ENCODE measurements around the gene EXOSC2. TPM values are rescaled to one million over a fixed set of nuclear protein-coding genes. Genes with fewer than 3 reads are reported as not detected.

The EXOSC2 gene
- total and polyA plus RNA-seq, 2 of the 13 experiments (the other 11 are each of a cell fraction or from before 2014, with no cell fraction given), result 27.5 to 63.8 TPM

DNA sequence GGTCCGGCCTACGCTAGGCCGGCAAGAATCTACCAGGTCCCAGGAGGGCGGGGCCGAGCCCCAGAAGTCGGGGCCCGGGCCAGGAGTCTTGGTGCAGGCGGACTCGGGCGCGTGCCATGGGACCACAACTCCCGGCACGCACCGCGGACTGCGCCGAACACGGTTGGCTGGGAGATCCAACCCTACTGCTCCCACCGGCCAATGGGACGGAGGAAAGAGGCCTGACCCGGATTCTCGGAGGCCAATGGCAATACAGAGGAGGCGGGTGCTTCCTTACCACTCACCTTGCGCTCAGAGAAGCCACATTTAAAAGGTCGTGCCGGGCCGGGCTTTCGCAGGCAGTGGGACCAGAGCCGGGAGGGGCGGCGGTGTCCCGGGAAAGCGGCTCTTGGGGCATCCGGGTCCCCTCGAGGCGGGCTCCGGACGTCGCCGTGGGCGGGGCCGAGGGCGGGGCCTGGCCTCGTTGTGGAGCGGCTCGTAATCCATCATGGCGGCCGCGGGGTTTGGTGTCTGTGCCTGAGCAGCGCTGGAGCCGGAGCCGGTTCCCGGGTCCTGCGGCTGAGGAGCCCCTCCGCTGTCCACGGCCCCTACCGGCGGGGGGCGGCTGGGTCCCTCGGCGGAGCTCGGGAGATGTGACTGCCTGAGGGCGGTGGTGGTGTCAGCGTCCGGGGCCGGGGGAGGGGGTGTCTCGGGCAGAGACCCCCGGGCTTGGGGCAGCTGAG lies 19.1 kb downstream of the EXOSC2 start (continued):
- TF ChIP-seq ZNF543 (CRISPR knock-in tag; IDR thresholded peaks at IDR 0.05) (0 out of 2 replicates have a peak, but pooled peaks have one; percentile 25), SP2 (CRISPR knock-in tag; IDR thresholded peaks at IDR 0.05) (peak; percentile 97), TCF7L2 (IDR thresholded peaks at IDR 0.05; ENCODE audit: low read depth, low read length) (no peak), CCDC6 (CRISPR knock-in tag; IDR thresholded peaks at IDR 0.05) (no peak), FOXC1 (CRISPR knock-in tag; IDR thresholded peaks at IDR 0.05; ENCODE audit: borderline replicate concordance) (no peak; the same call in 1 of the 2 replicates), ZNF30 (CRISPR knock-in tag; IDR thresholded peaks at IDR 0.05) (no peak), ZNF567 (CRISPR knock-in tag; IDR thresholded peaks at IDR 0.05; ENCODE audit: borderline replicate concordance) (no peak), ZNF331 (CRISPR knock-in tag; IDR thresholded peaks at IDR 0.05) (no peak; the same call in 1 of the 2 replicates), SRSF1 (optimal IDR thresholded peaks at IDR 0.05; ENCODE audit: low read depth, low read length) (peak; percentile 36), MIER2 (CRISPR knock-in tag; IDR thresholded peaks at IDR 0.05) (no peak), YEATS2 (CRISPR knock-in tag; IDR thresholded peaks at IDR 0.05; ENCODE audit: borderline replicate concordance) (no peak), ZNF839 (CRISPR knock-in tag; IDR thresholded peaks at IDR 0.05; ENCODE audit: borderline replicate concordance) (no peak)
- TF ChIP-seq, protein P1, sequence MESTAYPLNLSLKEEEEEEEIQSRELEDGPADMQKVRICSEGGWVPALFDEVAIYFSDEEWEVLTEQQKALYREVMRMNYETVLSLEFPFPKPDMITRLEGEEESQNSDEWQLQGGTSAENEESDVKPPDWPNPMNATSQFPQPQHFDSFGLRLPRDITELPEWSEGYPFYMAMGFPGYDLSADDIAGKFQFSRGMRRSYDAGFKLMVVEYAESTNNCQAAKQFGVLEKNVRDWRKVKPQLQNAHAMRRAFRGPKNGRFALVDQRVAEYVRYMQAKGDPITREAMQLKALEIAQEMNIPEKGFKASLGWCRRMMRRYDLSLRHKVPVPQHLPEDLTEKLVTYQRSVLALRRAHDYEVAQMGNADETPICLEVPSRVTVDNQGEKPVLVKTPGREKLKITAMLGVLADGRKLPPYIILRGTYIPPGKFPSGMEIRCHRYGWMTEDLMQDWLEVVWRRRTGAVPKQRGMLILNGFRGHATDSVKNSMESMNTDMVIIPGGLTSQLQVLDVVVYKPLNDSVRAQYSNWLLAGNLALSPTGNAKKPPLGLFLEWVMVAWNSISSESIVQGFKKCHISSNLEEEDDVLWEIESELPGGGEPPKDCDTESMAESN (CRISPR knock-in tag; conservative IDR thresholded peaks at IDR 0.05), result peak; percentile 41
- TF ChIP-seq, protein P2, sequence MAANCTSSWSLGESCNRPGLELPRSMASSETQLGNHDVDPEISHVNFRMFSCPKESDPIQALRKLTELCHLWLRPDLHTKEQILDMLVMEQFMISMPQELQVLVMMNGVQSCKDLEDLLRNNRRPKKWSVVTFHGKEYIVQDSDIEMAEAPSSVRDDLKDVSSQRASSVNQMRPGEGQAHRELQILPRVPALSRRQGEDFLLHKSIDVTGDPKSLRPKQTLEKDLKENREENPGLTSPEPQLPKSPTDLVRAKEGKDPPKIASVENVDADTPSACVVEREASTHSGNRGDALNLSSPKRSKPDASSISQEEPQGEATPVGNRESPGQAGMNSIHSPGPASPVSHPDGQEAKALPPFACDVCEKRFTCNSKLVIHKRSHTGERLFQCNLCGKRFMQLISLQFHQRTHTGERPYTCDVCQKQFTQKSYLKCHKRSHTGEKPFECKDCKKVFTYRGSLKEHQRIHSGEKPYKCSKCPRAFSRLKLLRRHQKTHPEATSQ (CRISPR knock-in tag; IDR thresholded peaks at IDR 0.05; ENCODE audit: borderline replicate concordance), result no peak; the same call in 1 of the 2 replicates
- TF ChIP-seq, protein P3, sequence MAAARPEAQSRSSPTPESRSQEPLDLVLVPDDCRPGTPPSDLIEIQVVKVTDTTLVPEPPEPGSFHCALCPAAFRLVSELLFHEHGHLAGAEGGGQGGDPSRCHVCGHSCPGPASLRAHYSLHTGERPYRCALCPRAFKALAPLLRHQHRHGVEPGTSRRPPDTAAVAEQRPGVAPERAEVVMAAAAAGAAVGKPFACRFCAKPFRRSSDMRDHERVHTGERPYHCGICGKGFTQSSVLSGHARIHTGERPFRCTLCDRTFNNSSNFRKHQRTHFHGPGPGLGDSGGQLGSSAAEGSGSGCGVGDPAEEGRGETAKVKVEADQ (CRISPR knock-in tag; IDR thresholded peaks at IDR 0.05; ENCODE audit: borderline replicate concordance), result no peak
- TF ChIP-seq, protein P4, sequence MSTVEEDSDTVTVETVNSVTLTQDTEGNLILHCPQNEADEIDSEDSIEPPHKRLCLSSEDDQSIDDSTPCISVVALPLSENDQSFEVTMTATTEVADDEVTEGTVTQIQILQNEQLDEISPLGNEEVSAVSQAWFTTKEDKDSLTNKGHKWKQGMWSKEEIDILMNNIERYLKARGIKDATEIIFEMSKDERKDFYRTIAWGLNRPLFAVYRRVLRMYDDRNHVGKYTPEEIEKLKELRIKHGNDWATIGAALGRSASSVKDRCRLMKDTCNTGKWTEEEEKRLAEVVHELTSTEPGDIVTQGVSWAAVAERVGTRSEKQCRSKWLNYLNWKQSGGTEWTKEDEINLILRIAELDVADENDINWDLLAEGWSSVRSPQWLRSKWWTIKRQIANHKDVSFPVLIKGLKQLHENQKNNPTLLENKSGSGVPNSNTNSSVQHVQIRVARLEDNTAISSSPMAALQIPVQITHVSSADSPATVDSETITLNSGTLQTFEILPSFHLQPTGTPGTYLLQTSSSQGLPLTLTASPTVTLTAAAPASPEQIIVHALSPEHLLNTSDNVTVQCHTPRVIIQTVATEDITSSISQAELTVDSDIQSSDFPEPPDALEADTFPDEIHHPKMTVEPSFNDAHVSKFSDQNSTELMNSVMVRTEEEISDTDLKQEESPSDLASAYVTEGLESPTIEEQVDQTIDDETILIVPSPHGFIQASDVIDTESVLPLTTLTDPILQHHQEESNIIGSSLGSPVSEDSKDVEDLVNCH (CRISPR knock-in tag; IDR thresholded peaks at IDR 0.05), result no peak
- TF ChIP-seq, protein P5, sequence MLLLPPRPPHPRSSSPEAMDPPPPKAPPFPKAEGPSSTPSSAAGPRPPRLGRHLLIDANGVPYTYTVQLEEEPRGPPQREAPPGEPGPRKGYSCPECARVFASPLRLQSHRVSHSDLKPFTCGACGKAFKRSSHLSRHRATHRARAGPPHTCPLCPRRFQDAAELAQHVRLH (CRISPR knock-in tag; IDR thresholded peaks at IDR 0.05; ENCODE audit: borderline replicate concordance, low read depth), result no peak
- TF ChIP-seq, protein P6, sequence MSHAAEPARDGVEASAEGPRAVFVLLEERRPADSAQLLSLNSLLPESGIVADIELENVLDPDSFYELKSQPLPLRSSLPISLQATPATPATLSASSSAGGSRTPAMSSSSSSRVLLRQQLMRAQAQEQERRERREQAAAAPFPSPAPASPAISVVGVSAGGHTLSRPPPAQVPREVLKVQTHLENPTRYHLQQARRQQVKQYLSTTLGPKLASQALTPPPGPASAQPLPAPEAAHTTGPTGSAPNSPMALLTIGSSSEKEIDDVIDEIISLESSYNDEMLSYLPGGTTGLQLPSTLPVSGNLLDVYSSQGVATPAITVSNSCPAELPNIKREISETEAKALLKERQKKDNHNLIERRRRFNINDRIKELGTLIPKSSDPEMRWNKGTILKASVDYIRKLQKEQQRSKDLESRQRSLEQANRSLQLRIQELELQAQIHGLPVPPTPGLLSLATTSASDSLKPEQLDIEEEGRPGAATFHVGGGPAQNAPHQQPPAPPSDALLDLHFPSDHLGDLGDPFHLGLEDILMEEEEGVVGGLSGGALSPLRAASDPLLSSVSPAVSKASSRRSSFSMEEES (CRISPR knock-in tag; IDR thresholded peaks at IDR 0.05), result peak; percentile 31
- TF ChIP-seq, protein P7, sequence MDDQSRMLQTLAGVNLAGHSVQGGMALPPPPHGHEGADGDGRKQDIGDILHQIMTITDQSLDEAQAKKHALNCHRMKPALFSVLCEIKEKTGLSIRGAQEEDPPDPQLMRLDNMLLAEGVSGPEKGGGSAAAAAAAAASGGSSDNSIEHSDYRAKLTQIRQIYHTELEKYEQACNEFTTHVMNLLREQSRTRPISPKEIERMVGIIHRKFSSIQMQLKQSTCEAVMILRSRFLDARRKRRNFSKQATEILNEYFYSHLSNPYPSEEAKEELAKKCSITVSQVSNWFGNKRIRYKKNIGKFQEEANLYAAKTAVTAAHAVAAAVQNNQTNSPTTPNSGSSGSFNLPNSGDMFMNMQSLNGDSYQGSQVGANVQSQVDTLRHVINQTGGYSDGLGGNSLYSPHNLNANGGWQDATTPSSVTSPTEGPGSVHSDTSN (CRISPR knock-in tag; IDR thresholded peaks at IDR 0.05; ENCODE audit: borderline replicate concordance), result 0 out of 2 replicates have a peak, but pooled peaks have one; percentile 40
